Measurements from ENCODE around the gene ASB1.

Gene ASB1

DNA sequence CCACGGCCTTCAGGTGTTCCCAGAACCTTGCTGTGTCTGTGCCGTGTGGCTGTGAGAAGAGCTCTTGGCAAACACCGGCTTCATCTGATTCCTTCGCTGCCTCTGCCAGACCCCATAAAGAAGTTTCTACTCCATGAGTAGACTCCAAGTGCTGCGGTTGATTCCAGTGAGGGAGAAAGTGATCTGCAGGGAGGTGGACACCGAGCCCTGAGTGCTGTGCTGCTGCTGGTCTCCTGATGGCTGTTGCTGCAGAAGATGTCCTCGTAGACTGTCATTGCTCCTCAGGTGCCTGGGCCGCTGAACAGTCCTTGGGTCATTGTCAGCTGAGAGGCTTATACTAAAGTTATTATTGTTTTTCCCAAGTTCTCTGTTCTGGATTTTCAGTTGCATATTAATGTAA, 19.6 kb downstream of the ASB1 start:
- no peak for DNase-seq

DNA sequence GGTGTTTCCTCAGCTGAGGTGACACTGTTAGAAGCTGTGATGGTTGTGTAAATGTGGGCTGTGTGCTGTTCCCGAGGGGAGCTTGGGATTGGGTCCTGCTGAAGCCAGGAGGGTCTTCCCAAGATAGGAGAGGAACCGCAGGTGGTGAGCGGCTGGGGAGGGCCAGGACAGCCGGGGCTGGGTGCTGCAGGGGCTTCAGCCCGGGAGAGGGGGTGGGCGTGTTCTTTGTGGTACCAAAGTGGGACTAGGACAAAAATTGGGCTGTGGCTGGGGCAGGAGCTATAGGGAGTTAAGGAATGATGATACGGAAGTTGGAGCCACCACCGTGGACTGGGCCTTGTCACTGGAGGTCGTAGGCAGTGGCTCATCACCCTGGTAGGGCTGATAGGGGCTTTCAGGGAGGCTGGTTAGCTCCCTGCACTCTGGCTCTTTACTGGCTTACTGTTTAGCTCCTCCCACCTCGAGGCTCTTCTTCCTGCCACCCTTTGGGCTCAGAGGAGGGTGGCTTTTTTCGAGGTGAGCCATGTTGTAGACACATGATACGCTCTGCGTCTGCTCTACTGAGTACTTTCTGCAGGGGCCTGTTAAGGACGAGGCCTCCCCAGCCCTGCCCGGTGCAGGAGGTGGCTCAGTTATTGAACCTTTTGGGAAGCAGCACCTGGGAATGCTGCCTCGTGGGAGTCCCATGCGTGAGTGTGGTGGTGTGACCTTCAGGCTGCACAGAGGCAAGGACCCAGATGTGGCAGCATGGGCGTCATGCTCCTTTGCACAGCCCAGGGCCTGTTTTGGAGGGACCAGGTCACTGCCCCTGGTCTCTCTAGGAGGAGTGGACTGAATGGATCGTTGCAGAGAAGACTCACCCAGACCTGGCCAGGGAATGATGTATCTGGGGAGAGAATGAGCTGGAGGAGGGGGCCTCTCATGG, 21.6 kb downstream of the ASB1 start:
- no peak for DNase-seq

DNA sequence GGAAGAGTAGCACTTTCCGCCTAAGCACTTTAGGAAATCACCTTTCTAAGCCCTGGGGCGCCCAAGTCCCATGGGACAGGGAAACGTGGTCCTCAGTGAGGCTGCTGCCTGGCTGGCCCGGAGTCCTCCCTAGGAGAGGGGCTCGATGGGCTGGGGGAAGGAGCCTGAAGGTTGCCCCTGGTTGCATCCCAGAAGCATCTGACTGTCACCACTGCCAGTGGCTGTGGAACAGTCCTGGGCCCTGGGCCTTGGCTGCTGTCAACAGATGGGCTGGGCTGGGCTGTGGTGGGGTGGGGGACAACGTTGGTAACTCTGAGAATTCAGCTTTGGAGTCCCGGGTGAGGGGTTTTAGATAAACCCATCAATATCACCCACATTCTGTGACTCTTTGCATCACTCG, 22.5 kb downstream of the ASB1 start:
- no peak for DNase-seq

DNA sequence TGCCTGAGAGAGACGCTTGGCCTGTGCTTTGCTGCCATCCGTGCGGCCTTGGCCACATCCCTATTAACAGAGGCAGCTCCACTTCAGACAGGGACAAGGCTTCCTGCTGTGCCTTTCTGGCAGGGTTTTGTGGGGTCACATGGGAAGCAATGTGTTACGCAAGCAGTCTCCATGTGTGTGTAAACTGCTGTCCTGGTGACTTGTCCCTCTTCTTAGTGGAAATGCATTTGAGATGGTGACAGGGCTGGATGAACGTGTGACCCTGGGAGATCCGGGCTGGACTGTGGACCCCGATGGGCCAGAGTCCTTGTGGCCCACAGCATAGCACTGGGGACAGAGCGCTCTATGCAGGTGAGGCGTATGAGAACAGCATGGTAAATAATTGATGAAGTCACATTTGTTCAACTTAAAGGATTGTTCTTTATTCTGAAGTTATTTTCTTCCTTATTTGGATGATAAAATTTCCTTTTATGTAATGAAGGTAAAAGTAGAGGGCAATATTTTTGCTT, 23.2 kb downstream of the ASB1 start:
- no peak for DNase-seq

DNA sequence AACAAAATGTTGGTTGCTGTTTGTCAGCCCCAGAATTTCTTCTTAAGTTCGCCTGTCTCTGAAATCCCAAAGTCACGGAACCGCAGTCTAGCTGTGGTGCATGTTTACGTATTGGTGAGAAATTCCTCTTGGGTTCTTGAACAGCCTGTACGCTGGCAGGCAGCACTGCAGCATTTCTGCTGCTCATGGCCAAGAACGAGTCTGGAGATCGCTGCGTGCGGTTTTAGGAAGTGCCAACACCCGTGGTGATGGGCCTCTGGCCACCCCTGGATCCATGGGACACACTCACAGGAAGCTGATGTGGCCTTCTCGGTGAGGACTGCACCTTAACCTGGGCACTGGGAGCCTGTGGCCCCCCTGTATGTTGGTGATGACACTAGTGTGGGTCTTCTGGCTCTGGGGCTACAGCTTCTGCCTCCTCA, 23.7 kb downstream of the ASB1 start:
- no peak for DNase-seq

DNA sequence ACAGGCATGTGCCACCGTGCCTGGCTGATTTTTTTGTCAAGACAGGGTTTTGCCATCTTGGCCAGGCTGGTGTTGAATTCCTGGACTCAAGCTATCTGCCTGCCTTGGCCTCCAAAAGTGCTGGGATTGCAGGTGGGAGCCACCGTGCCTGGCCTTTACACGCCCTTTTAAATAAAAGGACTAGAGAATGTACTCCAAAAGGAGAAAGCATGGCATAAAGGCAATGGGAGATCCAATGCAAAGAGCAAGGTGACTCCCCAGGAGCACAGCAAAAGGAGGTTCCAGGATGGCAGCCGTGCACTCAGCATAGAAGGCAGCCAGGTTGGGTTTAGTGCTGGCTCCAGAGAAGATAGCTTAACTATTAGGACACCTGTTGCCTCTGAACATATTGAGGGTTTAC, 27.1 kb downstream of the ASB1 start:
- no peak for DNase-seq

DNA sequence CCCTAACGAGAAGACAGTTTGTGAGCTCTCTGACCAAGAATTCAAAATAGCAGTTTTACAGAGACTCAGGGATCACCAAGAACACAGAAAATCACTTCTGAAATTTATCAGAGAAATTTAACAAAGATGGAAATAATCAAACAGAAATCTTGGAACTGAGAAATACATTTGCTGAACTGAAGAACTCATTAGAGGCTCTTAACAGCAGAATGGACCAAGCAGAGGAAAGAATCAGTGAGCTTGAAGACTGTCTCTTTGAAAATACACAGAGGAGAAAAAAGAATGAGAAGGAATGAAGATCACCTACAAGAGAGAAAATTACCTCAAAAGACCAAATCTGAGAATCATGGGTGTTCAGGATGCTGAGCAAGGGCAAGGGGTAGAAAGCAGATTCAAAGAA, 29.7 kb downstream of the ASB1 start:
- DNase-seq: no peak

DNA sequence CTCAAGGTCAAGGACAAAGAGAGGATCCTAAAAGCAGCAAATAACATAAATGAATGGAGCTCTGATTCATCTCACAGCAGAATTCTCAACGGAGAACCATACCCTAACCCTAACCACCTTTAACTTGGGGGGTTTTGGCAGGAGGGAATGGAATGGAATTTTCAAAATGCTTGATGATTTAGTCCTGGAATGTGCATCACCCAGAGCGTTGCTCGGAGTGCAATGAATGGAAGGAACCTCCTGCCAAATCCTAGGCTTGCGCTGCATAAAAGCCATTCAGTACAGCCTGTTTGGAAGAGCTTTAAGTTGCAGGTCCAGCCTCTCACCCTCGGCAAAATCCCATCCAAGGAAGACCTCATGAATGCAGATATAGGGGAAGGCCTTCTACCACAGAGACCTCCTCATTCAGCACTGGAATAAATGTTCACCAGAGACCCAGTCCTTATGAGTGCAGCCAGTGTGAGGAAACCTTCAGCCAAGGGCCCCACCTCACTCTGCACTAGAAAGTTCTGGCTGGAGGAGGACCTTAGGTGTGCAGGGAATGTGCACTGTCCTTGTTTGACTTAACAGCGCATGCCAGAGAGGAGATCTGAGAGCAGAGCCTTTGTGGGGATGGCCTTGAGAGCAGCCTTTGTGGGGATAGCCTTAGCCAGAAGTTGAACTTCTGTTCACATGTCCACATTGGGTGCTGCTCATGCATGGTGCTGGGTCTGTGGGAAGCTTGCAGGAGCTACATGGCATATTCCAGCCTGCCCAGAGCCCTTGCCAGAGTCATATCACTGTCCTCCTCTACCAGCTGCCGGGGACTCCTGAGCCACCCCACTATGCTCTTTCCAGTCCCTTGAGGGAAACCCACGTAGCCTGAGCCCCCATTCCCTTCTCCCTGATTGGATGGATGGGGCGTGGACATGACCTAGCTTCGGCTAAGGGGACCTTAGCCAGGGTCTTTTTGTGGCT, 30.5 kb downstream of the ASB1 start:
- DNase-seq: no peak

DNA sequence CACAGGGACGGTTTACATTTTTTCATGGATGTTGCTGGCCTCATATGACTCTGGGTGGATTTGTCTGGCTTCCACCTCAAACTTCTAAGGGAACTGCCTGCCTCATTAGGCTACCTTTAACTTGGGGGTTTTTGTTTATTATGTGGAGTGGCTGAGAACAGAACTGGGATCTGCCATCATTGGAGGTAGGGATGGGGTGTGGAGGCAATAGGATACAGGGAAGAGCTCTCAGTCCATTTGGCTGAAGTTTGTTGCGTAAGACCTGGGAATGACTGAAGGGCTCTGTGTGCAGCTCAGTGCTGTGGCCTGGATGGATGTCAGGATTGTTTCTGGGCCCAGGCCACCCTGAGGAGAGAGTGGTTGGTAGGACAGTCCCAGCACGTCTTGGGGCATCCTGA, 31.2 kb downstream of the ASB1 start:
- DNase-seq: no peak

DNA sequence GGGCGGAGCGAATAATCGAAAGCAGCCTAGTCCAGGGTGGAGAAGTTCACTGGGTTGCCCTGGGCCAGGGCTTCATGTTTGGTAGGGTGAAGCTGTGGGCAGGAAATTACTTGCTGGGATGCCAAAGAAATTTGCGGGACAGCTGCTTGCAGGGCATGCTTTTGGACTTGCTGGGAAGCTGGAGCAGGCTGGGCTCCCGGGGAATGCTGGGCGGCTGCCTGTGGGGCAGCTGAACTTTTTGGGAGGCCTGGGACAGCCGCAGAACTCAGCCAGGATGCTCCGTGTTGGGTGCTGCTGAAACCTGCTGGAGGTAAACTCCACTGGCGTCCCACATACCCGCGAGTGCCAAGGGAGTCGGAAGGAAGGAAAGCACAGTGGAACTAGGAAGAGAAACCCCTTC, 31.9 kb downstream of the ASB1 start:
- DNase-seq: no peak

DNA sequence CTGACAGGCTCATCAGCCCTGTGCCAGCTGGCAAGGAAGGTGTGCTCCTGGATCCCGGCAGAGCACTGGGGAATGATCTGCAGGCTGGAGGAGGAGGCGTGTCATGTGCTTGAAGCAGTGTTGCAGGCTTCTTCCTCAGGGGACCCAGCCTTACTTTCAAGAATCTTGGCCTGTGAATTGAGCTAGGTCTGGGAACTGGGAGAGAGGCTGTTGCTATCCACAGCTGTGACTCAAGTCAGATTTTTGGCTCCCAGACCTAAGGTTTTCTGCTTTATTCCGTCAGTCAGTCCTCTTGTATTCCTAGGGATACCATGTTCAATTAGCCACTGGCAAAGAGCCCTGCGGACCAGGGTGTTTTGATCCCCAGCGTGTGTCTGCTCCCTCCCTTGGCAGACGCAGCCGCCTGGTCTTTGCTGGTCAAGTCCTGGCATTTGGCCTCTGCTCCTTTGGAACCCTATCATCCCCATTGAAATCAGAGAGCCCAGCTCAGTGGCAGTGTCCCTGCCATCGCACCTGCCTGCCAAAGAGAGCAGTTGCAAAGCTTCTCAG, 32.4 kb downstream of the ASB1 start:
- DNase-seq: no peak

DNA sequence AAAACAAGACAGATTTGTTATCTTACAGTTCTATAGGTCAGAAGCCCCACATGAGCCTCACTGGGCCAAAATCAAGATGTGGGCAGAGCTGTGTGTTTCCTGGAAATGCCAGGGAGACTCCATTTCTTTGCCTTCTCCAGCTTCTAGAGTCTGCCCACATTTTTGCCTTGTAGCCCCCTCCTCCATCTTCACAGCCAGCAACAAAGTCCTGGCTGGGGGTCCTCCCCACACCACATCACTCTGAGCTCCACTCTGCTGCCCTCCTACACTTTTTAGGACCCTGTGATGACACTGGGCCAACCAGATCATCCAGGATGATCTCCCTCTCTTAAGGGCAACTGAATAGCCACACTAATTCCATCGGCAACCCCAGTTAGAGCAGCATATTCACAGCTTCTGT, 34.3 kb downstream of the ASB1 start:
- no peak for DNase-seq

DNA sequence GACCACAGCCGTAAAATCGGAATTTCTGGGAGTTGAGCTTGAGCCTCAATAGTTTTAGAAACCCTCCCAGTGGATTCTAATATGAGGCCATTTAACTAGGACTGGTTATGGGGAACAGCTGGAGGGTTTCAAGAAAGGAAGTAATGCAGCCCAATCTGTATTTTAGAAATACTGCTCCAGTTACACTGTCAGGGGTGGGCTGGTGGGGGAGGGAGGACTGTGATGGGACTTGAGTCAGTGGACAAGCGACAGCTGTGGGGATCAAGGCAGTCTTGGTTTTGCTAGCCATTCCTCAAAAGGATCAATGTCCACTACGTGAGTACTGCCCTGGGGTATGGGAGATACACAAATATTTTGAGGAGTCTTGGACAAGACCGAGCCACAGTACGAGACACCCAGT, 34.8 kb downstream of the ASB1 start:
- DNase-seq: no peak

DNA sequence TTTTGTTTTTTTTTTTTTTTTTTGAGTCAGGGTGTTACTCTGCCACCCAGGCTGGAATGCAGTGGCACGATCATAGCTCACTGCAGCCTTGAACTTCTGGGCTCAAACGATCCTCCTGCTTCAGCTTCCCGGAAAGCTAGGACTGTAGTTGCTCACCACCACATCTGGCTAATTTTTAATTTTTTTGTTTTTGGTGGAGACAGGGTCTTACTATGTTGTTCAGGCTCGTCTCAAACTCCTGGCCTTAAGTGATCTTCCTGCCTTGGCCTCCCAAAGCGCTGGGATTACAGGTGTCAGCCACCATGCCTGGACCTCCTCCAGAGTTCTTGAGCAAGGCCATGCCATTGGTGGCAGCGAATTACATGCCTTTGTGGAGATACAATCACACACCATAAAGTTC, 35.2 kb downstream of the ASB1 start:
- no peak for DNase-seq

DNA sequence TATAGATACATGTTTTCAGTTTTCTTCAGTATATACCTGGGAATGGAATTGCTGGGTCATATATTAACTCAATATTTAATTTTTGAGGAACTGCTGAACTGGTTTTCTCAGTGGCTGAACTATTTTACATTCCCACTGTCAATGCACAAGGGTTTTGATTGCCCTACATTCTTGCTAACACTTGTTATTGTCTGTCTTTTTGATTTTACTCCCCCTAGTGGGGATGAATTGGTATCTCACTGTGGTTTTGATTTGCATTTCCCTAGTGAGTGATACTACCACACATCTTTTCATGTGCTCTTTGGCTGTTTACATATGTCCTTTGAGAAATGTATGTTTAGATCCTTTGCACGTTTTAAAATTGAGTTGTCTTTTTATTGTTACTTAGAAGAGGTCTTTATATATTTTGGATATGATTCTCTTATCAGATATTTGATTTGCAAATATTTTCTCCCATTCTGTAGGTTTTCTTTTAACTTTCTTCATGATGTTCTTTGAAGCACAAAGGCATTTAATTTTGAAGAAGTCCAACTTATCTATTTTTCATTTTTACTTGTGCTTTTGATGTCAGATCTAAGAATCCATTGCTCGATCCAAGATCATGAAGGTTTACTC, 36.2 kb downstream of the ASB1 start:
- no peak for DNase-seq

DNA sequence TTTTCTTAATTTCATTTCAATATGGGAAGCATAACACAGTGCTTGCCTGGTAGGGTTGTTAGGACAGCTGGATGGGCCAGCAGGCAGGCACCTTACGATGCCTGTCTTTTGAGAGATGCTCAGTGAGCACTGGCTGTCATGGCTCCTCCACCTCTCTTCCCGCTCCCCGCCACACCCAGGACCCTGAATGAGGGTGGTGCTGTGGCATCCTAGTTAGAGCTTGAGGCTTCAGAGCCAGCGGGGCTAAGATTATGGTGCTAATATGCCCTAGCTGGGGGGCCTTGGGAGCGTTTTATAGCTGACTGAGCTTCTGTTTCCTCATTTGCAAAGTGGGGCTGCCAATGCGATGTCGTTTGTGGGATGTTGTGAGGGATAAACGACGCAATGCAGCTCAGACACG, 37.7 kb downstream of the ASB1 start:
- DNase-seq: no peak

DNA sequence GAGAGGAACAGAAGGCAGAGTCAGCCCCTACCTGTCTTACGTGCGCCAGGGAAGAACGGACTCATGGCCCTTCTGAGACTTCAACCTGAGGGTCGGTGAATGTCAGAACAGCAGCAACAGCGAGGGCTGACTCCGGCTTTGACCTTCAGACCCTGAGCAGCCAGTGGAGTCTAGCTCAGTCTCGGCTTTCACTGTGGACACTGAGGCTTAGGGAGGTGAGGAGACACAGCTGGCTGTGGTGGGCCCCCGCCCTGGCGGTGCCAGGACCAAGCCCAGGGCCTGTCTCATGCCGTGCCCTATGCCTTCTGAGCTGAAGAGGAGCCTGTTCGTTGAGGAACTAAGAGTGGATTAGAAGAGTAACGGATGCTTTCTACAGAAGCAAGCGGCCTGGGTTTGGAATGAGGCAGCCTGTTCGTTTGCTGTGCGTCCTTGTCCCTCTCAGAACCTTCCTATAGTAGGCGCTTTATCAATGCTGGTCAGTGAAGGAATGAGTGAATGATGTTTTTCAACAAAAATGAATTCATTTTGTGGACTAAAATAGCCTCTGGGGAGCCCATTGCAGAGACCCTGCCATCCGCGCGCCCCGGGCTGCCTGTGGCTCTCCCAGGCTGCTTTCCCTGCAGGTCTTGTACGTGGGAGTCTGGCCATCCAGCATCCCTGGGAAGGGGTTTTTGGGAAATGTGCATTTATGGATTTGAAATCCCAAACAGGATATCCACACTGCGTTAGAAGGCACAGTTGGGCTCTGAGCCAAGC, 38.9 kb downstream of the ASB1 start:
- no peak for DNase-seq

DNA sequence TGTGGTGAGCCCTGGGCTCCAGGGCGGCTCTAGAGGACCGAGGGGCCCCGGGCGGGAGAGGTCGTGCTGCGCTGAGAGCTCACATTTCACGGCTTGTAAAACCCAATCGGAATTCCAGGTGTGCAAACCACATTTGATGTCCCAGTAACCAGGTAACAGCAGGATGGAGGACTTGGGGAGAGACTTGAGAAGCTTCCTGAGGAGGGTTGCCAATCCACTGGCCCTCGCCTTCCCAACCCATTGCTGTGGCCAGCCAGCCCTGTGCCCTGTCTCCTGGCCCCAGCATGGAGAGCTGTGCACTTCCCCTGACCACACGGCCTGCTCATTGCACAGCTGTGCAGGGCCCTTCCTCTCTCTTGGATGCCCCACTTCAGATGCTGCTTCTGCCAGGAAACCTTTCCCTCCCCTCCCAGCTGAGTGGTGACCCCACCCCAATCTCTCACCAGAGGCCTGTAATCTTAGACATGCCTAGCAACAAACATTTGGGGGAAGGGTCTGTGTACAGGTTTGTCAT, 39.6 kb downstream of the ASB1 start:
- DNase-seq: no peak

DNA sequence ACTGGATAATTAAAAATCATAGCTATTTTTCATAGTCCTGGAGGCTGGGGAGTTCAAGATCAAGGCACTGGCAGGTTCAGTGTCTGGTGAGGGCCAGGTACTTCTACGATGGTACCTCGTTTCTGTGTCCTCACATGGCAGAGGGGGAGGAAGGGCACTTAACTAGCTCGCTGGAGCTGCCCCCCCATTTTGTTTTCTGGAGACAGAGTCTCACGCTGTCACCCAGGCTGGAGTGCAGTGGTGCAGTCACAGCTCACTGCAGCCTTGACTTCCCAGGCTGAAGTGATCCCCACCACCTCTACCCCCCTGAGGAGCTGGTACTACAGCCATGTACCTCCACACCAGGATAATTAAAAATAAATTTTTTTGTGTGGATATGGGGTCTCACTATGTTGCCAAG, 40.3 kb downstream of the ASB1 start:
- DNase-seq: no peak

DNA sequence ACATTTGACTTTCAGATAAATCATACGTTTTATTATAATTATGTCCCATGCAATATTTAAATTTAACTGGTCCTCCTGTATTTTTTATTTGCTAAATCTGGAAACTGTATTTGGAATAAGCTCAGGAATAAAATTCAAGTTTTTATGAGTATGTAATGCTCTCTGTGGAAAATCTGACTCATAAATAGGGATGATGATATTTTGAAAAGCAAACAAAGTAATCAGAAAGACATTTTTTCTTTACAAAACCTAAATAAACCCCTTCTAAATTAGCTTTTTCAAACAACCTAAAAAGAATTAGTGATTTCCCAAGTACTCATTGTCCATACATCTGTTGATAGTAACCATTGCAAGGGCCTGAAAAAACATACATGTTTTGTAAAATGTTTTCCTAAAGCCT, 41.1 kb downstream of the ASB1 start:
- DNase-seq: no peak

DNA sequence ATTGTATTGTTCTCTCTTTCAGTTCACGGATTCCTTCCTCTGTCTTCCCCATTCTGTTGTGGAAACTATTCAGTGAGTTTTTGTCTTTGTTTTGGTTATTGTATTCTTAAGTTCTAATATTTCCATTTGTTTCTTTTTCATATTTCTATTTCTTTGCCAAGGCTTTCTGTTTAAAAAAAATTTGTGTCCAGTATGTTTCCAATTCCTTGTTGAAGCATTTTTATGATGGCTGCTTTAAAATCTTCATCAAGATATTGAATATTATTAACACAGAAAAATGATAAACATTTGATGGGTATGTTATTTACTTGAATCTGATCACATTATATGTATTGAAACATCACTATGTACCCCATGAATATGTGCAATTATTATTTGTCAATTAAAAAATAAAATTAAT, 42.4 kb downstream of the ASB1 start:
- no peak for DNase-seq

DNA sequence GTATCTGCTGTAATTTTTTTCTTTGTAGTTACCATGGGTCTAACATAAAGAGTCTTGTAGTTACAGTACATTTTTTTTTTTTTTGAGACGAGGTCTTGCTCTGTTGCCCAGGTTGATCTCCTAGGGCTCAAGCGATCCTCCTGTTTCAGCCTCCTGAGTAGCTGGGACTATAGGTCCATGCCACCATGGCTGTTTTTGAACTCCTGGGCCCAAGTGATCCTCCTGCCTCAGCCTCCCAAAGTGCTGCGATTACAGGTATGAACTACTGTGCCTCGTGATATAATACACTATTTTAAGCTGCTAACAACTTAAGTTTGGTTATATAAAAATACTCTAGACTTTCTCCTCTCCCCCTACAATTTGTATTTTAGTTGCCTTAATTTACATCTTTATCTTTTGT, 46.3 kb downstream of the ASB1 start:
- DNase-seq: no peak
